Activated T-cell treated with anti-CD3 and anti-CD28 coated beads for 48 hours (primary cell): ENCODE measurements around the gene DNHD1.

Experiments
- DNase-seq: peaks from one replicate; pipeline ENCODE4 v3.0.0-alpha.2; 2020; ENCODE audit warnings: low read depth

DNHD1 gene

GRCh38 chr11:6587360-6587953 lies 90.4 kb downstream of the DNHD1 start:
- DNase-seq = no peak

DNA sequence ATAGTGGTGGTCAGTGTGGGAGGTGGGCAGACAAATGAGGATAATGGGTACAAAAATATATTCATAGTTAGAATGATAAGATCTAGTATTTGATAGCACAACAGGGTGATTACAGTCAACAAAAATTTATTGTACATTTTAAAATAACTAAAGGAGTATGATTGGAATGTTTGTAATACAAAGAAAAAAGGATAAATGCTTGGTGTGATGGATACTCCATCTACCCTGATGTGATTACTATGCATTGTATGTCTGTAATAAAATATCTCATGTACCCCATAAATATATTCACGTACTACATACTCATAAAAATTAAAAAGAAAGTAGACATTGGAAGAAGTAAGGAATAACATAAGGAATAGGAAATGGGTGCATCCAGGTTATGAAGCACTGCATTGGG lies 90.9 kb downstream of the DNHD1 start:
- DNase-seq = no peak

GRCh38 chr11:6594142-6594768 lies 97.2 kb downstream of the DNHD1 start:
- DNase-seq = no peak

GRCh38 chr11:6596239-6596877 lies 99.3 kb downstream of the DNHD1 start:
- no peak for DNase-seq

DNA sequence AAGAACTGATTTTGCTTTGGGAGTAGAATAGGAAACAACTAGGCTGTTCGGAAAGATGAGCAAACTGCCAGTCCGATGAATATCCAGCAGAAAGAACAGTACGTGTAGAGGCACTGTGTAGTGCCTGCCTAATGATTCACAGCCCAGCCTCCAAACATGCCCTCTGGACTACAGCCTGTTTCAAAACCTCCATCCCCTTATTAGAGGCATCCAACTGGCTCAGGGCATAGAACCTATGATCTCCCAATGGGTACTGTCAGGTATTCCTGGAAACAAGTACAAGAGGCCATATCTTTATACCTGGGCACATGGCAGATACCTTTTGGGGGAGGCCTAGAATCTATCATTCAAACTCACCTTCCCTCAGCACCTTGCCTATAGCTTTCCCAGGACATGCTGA lies 101.5 kb downstream of the DNHD1 start:
- no peak for DNase-seq

DNA sequence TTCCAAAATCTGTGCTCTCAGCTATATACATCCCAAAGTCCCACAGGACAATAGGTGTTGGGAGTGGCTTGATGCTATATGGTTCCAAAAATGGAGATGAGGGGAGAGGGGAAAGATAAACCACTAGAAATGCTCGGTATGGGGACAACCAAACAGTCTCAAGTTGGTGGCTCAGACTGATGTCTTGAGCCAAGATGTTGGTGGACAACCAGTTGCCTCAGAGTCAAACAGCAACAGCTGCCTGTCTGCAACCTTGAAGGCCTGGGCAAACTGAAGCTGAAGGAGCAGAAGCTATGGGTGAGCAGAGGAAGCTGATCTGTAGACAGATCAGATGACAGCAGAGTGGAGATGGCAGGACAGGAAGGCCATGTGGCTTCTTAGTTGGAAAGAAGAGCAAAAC lies 102.4 kb downstream of the DNHD1 start:
- DNase-seq = no peak

DNA sequence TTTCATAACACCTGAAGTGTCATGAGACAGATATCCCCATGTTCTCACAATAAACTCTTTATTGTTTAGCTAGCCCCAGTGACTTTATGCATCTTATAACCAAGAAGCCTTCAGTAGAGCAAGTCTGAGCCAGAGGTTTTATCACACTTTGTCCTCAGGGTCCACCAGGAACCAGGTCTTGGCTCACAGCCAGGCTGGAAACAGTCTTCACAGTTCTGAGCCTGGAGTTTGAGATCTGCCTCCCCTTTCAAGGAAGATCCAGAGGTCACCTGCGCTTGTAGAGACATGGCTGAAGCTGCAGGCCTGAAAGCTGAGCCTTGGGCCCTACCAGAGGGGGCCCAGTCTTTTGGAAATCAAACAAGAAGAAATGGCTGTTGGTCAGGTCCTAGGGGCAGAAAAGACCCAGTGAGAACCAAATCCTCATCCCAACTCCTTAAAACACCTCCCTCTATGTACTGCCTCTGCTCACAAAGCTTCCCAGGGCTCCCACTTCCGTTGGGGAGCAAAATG lies 102.9 kb downstream of the DNHD1 start:
- no peak for DNase-seq

GRCh38 chr11:6601041-6601461 lies 104.0 kb downstream of the DNHD1 start:
- DNase-seq = no peak

- no peak for DNase-seq
Measured at GRCh38 chr11:6602096-6602940, 105.2 kb downstream of the DNHD1 start.

GRCh38 chr11:6603287-6604080 lies 106.4 kb downstream of the DNHD1 start, which contains the start of the genes ILK and RRP8:
TSS of gene ILK (plus strand) at chr11:6603774. CDS start at chr11:6604272, 498 bp downstream.
TSS of gene RRP8 (minus strand) at chr11:6603616. CDS start at chr11:6603502, 114 bp downstream.
- DNase-seq = peak; percentile 86

GRCh38 chr11:6604081-6604626 lies 107.1 kb downstream of the DNHD1 start:
- peak; percentile 30 for DNase-seq

GRCh38 chr11:6604790-6605189 lies 107.7 kb downstream of the DNHD1 start:
- DNase-seq = no peak

DNA sequence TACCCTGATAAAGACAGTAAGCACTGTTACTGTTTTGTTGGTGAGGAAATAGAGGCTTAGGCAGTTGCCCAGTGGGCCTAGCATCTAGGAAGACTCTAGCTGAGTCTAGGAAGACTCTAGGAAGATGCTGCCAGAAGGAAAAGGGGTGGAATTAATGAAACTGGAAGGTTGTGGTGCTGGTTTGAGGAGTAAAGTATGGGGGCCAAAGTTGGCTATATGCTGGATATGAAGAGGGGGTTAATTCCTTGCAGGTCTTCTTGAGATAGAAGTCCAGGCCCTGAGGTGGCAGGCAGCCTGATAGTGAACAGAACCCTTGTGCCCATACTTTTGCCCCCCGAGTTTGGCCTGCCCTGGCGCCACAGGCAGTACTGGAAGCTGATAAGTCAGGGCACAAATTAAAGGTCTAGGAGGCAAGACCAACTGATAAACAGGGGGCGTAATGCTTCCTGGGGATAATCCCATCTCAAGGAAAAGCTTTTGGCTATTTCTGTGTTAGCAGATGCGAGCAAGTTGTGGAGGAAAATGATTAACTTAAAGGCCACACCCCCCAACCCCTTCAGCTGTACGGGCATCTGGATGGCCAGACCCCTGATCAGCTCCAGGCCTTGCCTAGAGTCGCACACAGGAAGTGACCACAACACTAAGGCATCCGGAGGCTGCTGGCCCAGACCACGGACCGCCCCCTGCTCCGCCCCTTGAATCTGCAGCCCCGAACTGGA lies 109.5 kb downstream of the DNHD1 start:
- DNase-seq = peak; percentile 55

- no peak for DNase-seq
Measured at GRCh38 chr11:6607190-6607795, 110.2 kb downstream of the DNHD1 start.

- DNase-seq = no peak
Measured at GRCh38 chr11:6608011-6608410, 110.9 kb downstream of the DNHD1 start.

- no peak for DNase-seq
Measured at GRCh38 chr11:6608726-6609501, 111.8 kb downstream of the DNHD1 start.

GRCh38 chr11:6609502-6610015 lies 112.5 kb downstream of the DNHD1 start:
- no peak for DNase-seq

DNA sequence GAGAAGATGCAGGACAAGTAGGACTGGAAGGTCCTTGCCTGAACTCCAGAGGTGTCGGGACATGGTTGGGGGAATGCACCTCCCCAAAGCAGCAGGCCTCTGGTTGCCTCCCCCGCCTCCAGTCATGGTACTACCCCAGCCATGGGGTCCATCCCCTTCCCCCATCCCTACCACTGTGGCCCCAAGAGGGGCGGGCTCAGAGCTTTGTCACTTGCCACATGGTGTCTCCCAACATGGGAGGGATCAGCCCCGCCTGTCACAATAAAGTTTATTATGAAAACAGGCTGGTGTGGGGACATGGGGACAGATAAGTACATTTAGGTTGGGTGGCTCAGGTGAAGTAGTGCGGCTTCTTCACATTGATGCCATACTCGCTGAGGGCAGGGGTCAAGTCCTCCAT lies 113.5 kb downstream of the DNHD1 start:
- DNase-seq = no peak
